ENCODE measurements around the gene IGF2BP3.
"Not testable (repeated sequence)": the region's sequence is repeated elsewhere in the genome, so short reads cannot be mapped to it uniquely, and the experiment has no call there.

The IGF2BP3 gene

GRCh38 chr7:23315366-23315765 is 154.9 kb downstream of the IGF2BP3 start:
- H3K27ac Mint-ChIP-seq = no peak overlapping the region
- H3K27me3 Mint-ChIP-seq (ENCODE audit: low read depth) = no peaks in the 10 kb centered on the region
- no peaks in the 10 kb centered on the region for H3K4me1 Mint-ChIP-seq
- no peak for TF ChIP-seq CTCF (IDR thresholded peaks at IDR 0.05; ENCODE audit: unreplicated experiment in 3 of 3)
- H3K9me3 Mint-ChIP-seq = no peaks in the 10 kb centered on the region
- no peak overlapping the region for H3K4me3 Mint-ChIP-seq
- H3K36me3 Mint-ChIP-seq (ENCODE audit: low read depth) = peaks cover 78% of the 10 kb centered on the region

- not testable (repeated sequence) for H3K27ac Mint-ChIP-seq; H3K9me3 Mint-ChIP-seq; H3K4me1 Mint-ChIP-seq; H3K27me3 Mint-ChIP-seq (ENCODE audit: low read depth); H3K4me3 Mint-ChIP-seq
- peaks cover 78% of the 10 kb centered on the region for H3K36me3 Mint-ChIP-seq (ENCODE audit: low read depth)
These were observed 158.2 kb downstream of the IGF2BP3 start for GRCh38 chr7:23312141-23312540.

- Mint-ChIP-seq H3K4me1 (no peaks in the 10 kb centered on the region), H3K9me3 (no peaks in the 10 kb centered on the region), H3K27me3 (ENCODE audit: low read depth) (no peaks in the 10 kb centered on the region), H3K36me3 (ENCODE audit: low read depth) (peaks cover 90% of the 10 kb centered on the region), H3K4me3 (no peak overlapping the region), H3K27ac (no peak overlapping the region)
- no peak for TF ChIP-seq CTCF (IDR thresholded peaks at IDR 0.05; ENCODE audit: unreplicated experiment in 3 of 3)
These were observed 161.5 kb downstream of the IGF2BP3 start for GRCh38 chr7:23308754-23309153.

- Mint-ChIP-seq H3K4me3 (no peak overlapping the region), H3K27me3 (ENCODE audit: low read depth) (no peaks in the 10 kb centered on the region), H3K36me3 (ENCODE audit: low read depth) (peaks cover 87% of the 10 kb centered on the region), H3K4me1 (peaks cover 11% of the 10 kb centered on the region), H3K9me3 (no peaks in the 10 kb centered on the region), H3K27ac (no peak overlapping the region)
- no peak for TF ChIP-seq CTCF (IDR thresholded peaks at IDR 0.05; ENCODE audit: unreplicated experiment in 3 of 3)
These were observed 163.3 kb downstream of the IGF2BP3 start for GRCh38 chr7:23306936-23307521.

GRCh38 chr7:23299770-23300300 is 170.5 kb downstream of the IGF2BP3 start:
- Mint-ChIP-seq H3K27ac (peak overlapping the region; percentile 95 to 99 (median 96)), H3K4me3 (peak overlapping the region; percentile 91 to 97 (median 96)), H3K36me3 (ENCODE audit: low read depth) (peaks cover 22% of the 10 kb centered on the region), H3K9me3 (no peaks in the 10 kb centered on the region), H3K27me3 (ENCODE audit: low read depth) (peaks cover 5% of the 10 kb centered on the region), H3K4me1 (peaks cover 45% of the 10 kb centered on the region)
- no peak for TF ChIP-seq CTCF (IDR thresholded peaks at IDR 0.05; ENCODE audit: unreplicated experiment in 3 of 3)

GRCh38 chr7:23298885-23299769 is 171.2 kb downstream of the IGF2BP3 start, which contains the start of gene MALSU1:
Gene MALSU1, plus strand, starts transcription at chr7:23299339. Its CDS starts 14 bp downstream, at chr7:23299353.
- TF ChIP-seq CTCF (IDR thresholded peaks at IDR 0.05; ENCODE audit: unreplicated experiment in 3 of 3) = no peak
- Mint-ChIP-seq H3K27me3 (ENCODE audit: low read depth) (peaks cover 5% of the 10 kb centered on the region), H3K4me3 (peak within 1 kb of the TSS; percentile 91 to 97 (median 96)), H3K27ac (peak within 1 kb of the TSS; percentile 95 to 99 (median 96)), H3K9me3 (no peaks in the 10 kb centered on the region), H3K36me3 (ENCODE audit: low read depth) (peaks cover 15% of the 10 kb centered on the region), H3K4me1 (peaks cover 45% of the 10 kb centered on the region)

All from nephron (organoid).